Endodermal cell (in vitro differentiated cells): Measurements from ENCODE around the gene TP53BP1. TPM values are rescaled to one million over a fixed set of nuclear protein-coding genes. Genes with fewer than 3 reads are reported as not detected.

Experiments used
- DNase-seq: peaks from one replicate; pipeline ENCODE4 v3.0.0-alpha.2; 2017
- H3K27ac ChIP-seq: 2 replicates; pipeline ENCODE4 v1.5.1; 2013; ENCODE audit warnings: mild to moderate bottlenecking, low read depth, low read length, moderate library complexity
- H3K27me3 ChIP-seq: 2 replicates; pipeline ENCODE4 v1.6.1; 2013; ENCODE audit warnings: mild to moderate bottlenecking, low read length, moderate library complexity; ENCODE audit not compliant: insufficient read depth, control insufficient read depth, poor library complexity, severe bottlenecking
- H3K36me3 ChIP-seq: 2 replicates; pipeline ENCODE4 v1.7.0; 2013; ENCODE audit warnings: mild to moderate bottlenecking, low read length, moderate library complexity; ENCODE audit not compliant: control insufficient read depth, insufficient read depth
- H3K4me1 ChIP-seq: one replicate; pipeline ENCODE4 v1.7.0; 2013; ENCODE audit warnings: low read length; ENCODE audit not compliant: control insufficient read depth, insufficient read depth
- H3K4me3 ChIP-seq: 2 replicates; pipeline ENCODE4 v1.5.1; 2013; ENCODE audit warnings: mild to moderate bottlenecking, low read length, moderate library complexity
- H3K9ac ChIP-seq: 2 replicates; pipeline ENCODE4 v1.6.1; 2013; ENCODE audit warnings: mild to moderate bottlenecking, low read length, moderate library complexity; ENCODE audit not compliant: poor library complexity, severe bottlenecking; ENCODE audit errors: extremely low read depth
- H3K9me3 ChIP-seq: 2 replicates; pipeline ENCODE4 v1.6.1; 2013; ENCODE audit warnings: mild to moderate bottlenecking, low read length, moderate library complexity; ENCODE audit not compliant: control insufficient read depth
- H3K27ac Mint-ChIP-seq: 2 replicates; pipeline ENCODE4 v1.8.0; 2020; ENCODE audit warnings: mixed read lengths
- H3K27me3 Mint-ChIP-seq: 2 replicates; pipeline ENCODE4 v1.8.0; 2021; ENCODE audit warnings: mild to moderate bottlenecking, mixed read lengths; ENCODE audit not compliant: insufficient read depth
- H3K36me3 Mint-ChIP-seq: 2 replicates; pipeline ENCODE4 v1.8.0; 2020; ENCODE audit warnings: low read depth, mixed read lengths
- H3K4me1 Mint-ChIP-seq: 2 replicates; pipeline ENCODE4 v1.8.0; 2020; ENCODE audit warnings: mixed read lengths
- H3K4me3 Mint-ChIP-seq: 2 replicates; pipeline ENCODE4 v1.8.0; 2020; ENCODE audit warnings: mild to moderate bottlenecking, moderate library complexity, mixed read lengths
- H3K9me3 Mint-ChIP-seq: 2 replicates; pipeline ENCODE4 v1.8.0; 2020; ENCODE audit warnings: mild to moderate bottlenecking, mixed read lengths
- CTCF ChIP-seq: fragments of 200-600 bp; sonication (generic); conservative IDR thresholded peaks from 2 replicates; pipeline ENCODE4 v1.5.0; 2021; ENCODE audit warnings: antibody characterized with exemption, mild to moderate bottlenecking
- WGBS, 2 experiments: methylation state at CpG; one replicate each; pipeline versions ENCODE4 v1.1.5 to v1.1.7; 2013; ENCODE audit warnings: missing lambda C conversion rate in 2 of 2, mixed read lengths in 1 of 2; ENCODE audit not compliant: insufficient coverage in 1 of 2, insufficient read length in 1 of 2; 5-methylcytosine and 5-hydroxymethylcytosine counted together
- total RNA-seq, 2 donors: library from RNA; stranded (reverse); fragmentation: NEBNext Ultra II Directional in 1 of 2; extraction: Animal tissue kit (Norgen Biotek cat#: 25700) in 1 of 2; gene quantifications; 2 replicates in 1 of 2; 3 replicates in 1 of 2; pipeline ENCODE4 v1.2.1, GENCODE V29; 2021

Gene TP53BP1
- total RNA-seq, 2 donors from 2014 or later: 85.4 to 114 TPM

GRCh38 chr15:43471975-43472374 is 21.0 kb downstream of the TP53BP1 start:
- Mint-ChIP-seq H3K36me3 (peaks cover 81% of the 10 kb centered on the region), H3K27ac (no peak overlapping the region), H3K27me3 (no peaks in the 10 kb centered on the region), H3K4me1 (no peaks in the 10 kb centered on the region), H3K9me3 (no peaks in the 10 kb centered on the region), H3K4me3 (no peak overlapping the region)
- no peak overlapping the region for H3K27ac ChIP-seq
- no peaks in the 10 kb centered on the region for H3K4me1 ChIP-seq
- peaks cover 7% of the 10 kb centered on the region for H3K9me3 ChIP-seq
- no peak overlapping the region for H3K9ac ChIP-seq
- no peak for TF ChIP-seq CTCF
- peaks cover 93% of the 10 kb centered on the region for H3K36me3 ChIP-seq
- no peak overlapping the region for H3K4me3 ChIP-seq
- no peaks in the 10 kb centered on the region for H3K27me3 ChIP-seq
- DNase-seq: no peak

- Mint-ChIP-seq H3K9me3 (no peaks in the 10 kb centered on the region), H3K4me1 (no peaks in the 10 kb centered on the region), H3K27me3 (no peaks in the 10 kb centered on the region), H3K4me3 (no peak overlapping the region), H3K27ac (no peak overlapping the region), H3K36me3 (peaks cover 82% of the 10 kb centered on the region)
- H3K9me3 ChIP-seq: peaks cover 6% of the 10 kb centered on the region
- 95% methylated on average over 3 of the region's 3 CpGs for WGBS, 2 experiments
- H3K36me3 ChIP-seq: peaks cover 93% of the 10 kb centered on the region
- H3K9ac ChIP-seq: no peak overlapping the region
- H3K4me1 ChIP-seq: no peaks in the 10 kb centered on the region
- H3K27me3 ChIP-seq: no peaks in the 10 kb centered on the region
- no peak overlapping the region for H3K27ac ChIP-seq
- no peak for DNase-seq
- no peak for TF ChIP-seq CTCF
- H3K4me3 ChIP-seq: no peak overlapping the region
These were observed 23.1 kb downstream of the TP53BP1 start for GRCh38 chr15:43469867-43470266.

- H3K27me3 Mint-ChIP-seq: no peaks in the 10 kb centered on the region
- Histone ChIP-seq H3K36me3 (peaks cover 87% of the 10 kb centered on the region), H3K4me1 (no peaks in the 10 kb centered on the region), H3K4me3 (no peak overlapping the region), H3K27me3 (no peaks in the 10 kb centered on the region), H3K27ac (no peak overlapping the region), H3K9ac (no peak overlapping the region), H3K9me3 (no peaks in the 10 kb centered on the region)
- no peaks in the 10 kb centered on the region for H3K9me3 Mint-ChIP-seq
- WGBS, 2 experiments: 90 to 95% methylated on average over 2 of the region's 2 CpGs
- no peak overlapping the region for H3K27ac Mint-ChIP-seq
- H3K4me3 Mint-ChIP-seq: no peak overlapping the region
- no peak for DNase-seq
- no peaks in the 10 kb centered on the region for H3K4me1 Mint-ChIP-seq
- no peak for TF ChIP-seq CTCF
- peaks cover 69% of the 10 kb centered on the region for H3K36me3 Mint-ChIP-seq
These were observed 27.9 kb downstream of the TP53BP1 start for GRCh38 chr15:43465100-43465499.
